HepG2 (cell line): ENCODE data around the gene ZC3H8. TPM values are rescaled to one million over a fixed set of nuclear protein-coding genes. Genes with fewer than 3 reads are reported as not detected.
A peak's percentile ranks its signal among the peaks of the same experiment; 100 is the strongest.

Experiments used
- AKAP8 ChIP-seq: sonication (generic); formaldehyde crosslinking; IDR thresholded peaks from 2 replicates; pipeline ENCODE4 v1.5.1; 2020; ENCODE audit warnings: mild to moderate bottlenecking, missing genetic modification reagents
- CCDC6 ChIP-seq: sonication (generic); formaldehyde crosslinking; IDR thresholded peaks from 2 replicates; pipeline ENCODE4 v1.8.1; 2022; ENCODE audit warnings: mild to moderate bottlenecking, missing genetic modification reagents, moderate library complexity
- KDM4B ChIP-seq: sonication (generic); formaldehyde crosslinking; IDR thresholded peaks from 2 replicates; pipeline ENCODE4 v1.4.0; 2020; ENCODE audit warnings: missing genetic modification reagents
- NFRKB ChIP-seq: fragments of 450-650 bp; IDR thresholded peaks from 2 replicates; pipeline ENCODE4 v1.6.1; 2017
- PHF20 ChIP-seq: sonication (generic); formaldehyde crosslinking; IDR thresholded peaks from 2 replicates; pipeline ENCODE4 v1.5.0; 2020; ENCODE audit warnings: mild to moderate bottlenecking, missing genetic modification reagents
- SIX1 ChIP-seq: sonication (generic); formaldehyde crosslinking; IDR thresholded peaks from 2 replicates; pipeline ENCODE4 v1.4.0; 2020; ENCODE audit warnings: missing genetic modification reagents, borderline replicate concordance
- SMAD1 ChIP-seq: sonication (generic); formaldehyde crosslinking; IDR thresholded peaks from 2 replicates; pipeline ENCODE4 v1.4.0; 2020; ENCODE audit warnings: missing genetic modification reagents, low read depth, mild to moderate bottlenecking, borderline replicate concordance
- ZNF235 ChIP-seq: sonication (generic); formaldehyde crosslinking; IDR thresholded peaks from 2 replicates; pipeline ENCODE4 v1.8.1; 2023; ENCODE audit warnings: mild to moderate bottlenecking, missing genetic modification reagents, borderline replicate concordance
- ZNF703 ChIP-seq: sonication (generic); formaldehyde crosslinking; IDR thresholded peaks from 2 replicates; pipeline ENCODE4 v1.5.1; 2020; ENCODE audit warnings: missing genetic modification reagents, mild to moderate bottlenecking, moderate library complexity, borderline replicate concordance
- ZNF772 ChIP-seq: sonication (generic); formaldehyde crosslinking; IDR thresholded peaks from 2 replicates; pipeline ENCODE4 v1.5.0; 2020; ENCODE audit warnings: mild to moderate bottlenecking, missing genetic modification reagents
- polyA plus RNA-seq, 8 experiments: library from polyadenylated mRNA; depleted of rRNA in 3 of 8; stranded (reverse) in 7 of 8; unstranded in 1 of 8; fragments of >200 nt; fragmentation: Illumina TruSeq in 4 of 8; extraction: Trizol in 4 of 8; gene quantifications; 2 replicates each; pipeline versions ENCODE4 v1.2.1 to v1.2.3, GENCODE V29; 2011 to 2016; ENCODE audit warnings: low read depth in 4 of 8, missing spikeins in 1 of 8, mixed read lengths in 1 of 8; ENCODE audit not compliant: insufficient read depth in 1 of 8
- total RNA-seq, 5 experiments: library from RNA; depleted of rRNA; stranded (reverse); fragments of >200 nt; fragmentation: Illumina TruSeq; extraction: Trizol; gene quantifications; 2 replicates each; pipeline ENCODE4 v1.2.3, GENCODE V29; 2016; ENCODE audit warnings: low read depth in 1 of 5
- TF ChIP-seq, protein P1 (sequence below): sonication (generic); formaldehyde crosslinking; IDR thresholded peaks from 2 replicates; pipeline ENCODE4 v1.5.1; 2020; ENCODE audit warnings: mild to moderate bottlenecking, missing genetic modification reagents, borderline replicate concordance
- TF ChIP-seq, protein P2 (sequence below): sonication (generic); formaldehyde crosslinking; IDR thresholded peaks from one replicate; pipeline ENCODE4 v1.5.1; 2020; ENCODE audit warnings: mild to moderate bottlenecking, missing genetic modification reagents; ENCODE audit errors: not compliant biosample characterization
- TF ChIP-seq, protein P3 (sequence below): IDR thresholded peaks from 2 replicates; pipeline ENCODE4 v1.4.0; 2020; ENCODE audit warnings: mild to moderate bottlenecking, missing genetic modification reagents

The ZC3H8 gene
- total and polyA plus RNA-seq, 2 of the 13 experiments (the other 11 are each of a cell fraction or from before 2014, with no cell fraction given): 4.5 to 17.0 TPM

DNA sequence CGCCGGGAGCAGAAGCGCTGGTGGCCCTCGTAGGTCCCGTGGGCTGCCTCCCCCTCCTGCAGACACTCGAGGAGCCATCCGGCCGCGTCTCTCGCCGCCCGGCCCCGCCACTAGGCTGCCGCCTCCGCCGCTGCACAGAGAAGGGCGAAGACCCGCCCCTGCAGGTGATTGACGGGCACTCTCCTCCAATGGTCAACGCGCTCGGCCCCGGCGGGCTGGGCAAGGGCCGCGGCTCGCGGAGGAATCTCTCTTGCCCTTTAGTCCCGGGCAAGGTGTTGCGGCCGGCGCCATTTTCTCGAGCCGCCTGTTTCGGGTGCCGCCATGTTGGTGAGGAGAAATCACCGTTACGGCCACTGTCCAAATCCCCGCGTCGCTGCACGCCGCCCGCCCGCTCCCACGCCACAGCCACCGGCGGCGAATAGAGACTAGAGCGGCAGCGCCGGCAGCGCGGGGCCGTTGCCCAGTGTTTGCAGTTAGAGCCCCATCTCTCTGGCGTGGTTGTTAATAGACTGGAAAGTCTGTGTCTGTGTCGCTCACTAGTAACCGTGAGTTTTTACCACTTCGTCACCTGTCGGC lies 20.6 kb upstream of the ZC3H8 start, which contains the start of gene ZC3H6 (continued):
- peak; percentile 97; the same call in 1 of the 2 replicates for TF ChIP-seq ZNF703
- peak; percentile 100 for TF ChIP-seq NFRKB
- TF ChIP-seq PHF20: peak; percentile 77
- TF ChIP-seq, protein P1, sequence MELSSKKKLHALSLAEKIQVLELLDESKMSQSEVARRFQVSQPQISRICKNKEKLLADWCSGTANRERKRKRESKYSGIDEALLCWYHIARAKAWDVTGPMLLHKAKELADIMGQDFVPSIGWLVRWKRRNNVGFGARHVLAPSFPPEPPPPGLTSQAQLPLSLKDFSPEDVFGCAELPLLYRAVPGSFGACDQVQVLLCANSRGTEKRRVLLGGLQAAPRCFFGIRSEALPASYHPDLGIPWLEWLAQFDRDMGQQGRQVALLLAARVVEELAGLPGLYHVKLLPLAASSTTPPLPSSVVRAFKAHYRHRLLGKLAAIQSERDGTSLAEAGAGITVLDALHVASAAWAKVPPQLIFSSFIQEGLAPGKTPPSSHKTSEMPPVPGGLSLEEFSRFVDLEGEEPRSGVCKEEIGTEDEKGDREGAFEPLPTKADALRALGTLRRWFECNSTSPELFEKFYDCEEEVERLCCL: no peak
- TF ChIP-seq, protein P2, sequence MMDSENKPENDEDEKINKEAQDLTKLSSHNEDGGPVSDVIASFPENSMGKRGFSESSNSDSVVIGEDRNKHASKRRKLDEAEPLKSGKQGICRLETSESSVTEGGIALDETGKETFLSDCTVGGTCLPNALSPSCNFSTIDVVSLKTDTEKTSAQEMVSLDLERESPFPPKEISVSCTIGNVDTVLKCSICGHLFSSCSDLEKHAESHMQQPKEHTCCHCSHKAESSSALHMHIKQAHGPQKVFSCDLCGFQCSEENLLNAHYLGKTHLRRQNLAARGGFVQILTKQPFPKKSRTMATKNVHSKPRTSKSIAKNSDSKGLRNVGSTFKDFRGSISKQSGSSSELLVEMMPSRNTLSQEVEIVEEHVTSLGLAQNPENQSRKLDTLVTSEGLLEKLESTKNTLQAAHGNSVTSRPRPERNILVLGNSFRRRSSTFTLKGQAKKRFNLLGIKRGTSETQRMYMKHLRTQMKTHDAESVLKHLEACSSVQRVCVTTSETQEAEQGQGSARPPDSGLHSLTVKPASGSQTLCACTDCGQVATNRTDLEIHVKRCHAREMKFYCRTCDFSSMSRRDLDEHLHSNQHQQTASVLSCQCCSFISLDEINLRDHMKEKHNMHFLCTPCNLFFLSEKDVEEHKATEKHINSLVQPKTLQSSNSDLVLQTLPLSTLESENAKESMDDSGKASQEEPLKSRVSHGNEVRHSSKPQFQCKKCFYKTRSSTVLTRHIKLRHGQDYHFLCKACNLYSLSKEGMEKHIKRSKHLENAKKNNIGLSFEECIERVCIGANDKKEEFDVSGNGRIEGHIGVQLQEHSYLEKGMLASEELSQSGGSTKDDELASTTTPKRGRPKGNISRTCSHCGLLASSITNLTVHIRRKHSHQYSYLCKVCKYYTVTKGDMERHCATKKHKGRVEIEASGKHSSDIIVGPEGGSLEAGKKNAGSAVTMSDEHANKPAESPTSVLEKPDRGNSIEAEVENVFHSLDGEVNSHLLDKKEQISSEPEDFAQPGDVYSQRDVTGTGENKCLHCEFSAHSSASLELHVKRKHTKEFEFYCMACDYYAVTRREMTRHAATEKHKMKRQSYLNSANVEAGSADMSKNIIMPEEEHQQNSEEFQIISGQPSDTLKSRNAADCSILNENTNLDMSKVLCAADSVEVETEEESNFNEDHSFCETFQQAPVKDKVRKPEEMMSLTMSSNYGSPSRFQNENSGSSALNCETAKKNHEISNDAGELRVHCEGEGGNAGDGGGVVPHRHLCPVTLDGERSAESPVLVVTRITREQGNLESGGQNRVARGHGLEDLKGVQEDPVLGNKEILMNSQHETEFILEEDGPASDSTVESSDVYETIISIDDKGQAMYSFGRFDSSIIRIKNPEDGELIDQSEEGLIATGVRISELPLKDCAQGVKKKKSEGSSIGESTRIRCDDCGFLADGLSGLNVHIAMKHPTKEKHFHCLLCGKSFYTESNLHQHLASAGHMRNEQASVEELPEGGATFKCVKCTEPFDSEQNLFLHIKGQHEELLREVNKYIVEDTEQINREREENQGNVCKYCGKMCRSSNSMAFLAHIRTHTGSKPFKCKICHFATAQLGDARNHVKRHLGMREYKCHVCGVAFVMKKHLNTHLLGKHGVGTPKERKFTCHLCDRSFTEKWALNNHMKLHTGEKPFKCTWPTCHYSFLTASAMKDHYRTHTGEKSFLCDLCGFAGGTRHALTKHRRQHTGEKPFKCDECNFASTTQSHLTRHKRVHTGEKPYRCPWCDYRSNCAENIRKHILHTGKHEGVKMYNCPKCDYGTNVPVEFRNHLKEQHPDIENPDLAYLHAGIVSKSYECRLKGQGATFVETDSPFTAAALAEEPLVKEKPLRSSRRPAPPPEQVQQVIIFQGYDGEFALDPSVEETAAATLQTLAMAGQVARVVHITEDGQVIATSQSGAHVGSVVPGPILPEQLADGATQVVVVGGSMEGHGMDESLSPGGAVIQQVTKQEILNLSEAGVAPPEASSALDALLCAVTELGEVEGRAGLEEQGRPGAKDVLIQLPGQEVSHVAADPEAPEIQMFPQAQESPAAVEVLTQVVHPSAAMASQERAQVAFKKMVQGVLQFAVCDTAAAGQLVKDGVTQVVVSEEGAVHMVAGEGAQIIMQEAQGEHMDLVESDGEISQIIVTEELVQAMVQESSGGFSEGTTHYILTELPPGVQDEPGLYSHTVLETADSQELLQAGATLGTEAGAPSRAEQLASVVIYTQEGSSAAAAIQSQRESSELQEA (CRISPR knock-in tag): peak; percentile 94
- peak; percentile 70; the same call in 1 of the 2 replicates for TF ChIP-seq SIX1 (CRISPR knock-in tag)
- TF ChIP-seq KDM4B (CRISPR knock-in tag): peak; percentile 96; the same call in 1 of the 2 replicates
- no peak; the same call in 1 of the 2 replicates for TF ChIP-seq CCDC6 (CRISPR knock-in tag)
- TF ChIP-seq ZNF235 (CRISPR knock-in tag): peak; percentile 72; the same call in 1 of the 2 replicates
- TF ChIP-seq ZNF772: peak; percentile 90
- TF ChIP-seq AKAP8: peak; percentile 50
- TF ChIP-seq, protein P3, sequence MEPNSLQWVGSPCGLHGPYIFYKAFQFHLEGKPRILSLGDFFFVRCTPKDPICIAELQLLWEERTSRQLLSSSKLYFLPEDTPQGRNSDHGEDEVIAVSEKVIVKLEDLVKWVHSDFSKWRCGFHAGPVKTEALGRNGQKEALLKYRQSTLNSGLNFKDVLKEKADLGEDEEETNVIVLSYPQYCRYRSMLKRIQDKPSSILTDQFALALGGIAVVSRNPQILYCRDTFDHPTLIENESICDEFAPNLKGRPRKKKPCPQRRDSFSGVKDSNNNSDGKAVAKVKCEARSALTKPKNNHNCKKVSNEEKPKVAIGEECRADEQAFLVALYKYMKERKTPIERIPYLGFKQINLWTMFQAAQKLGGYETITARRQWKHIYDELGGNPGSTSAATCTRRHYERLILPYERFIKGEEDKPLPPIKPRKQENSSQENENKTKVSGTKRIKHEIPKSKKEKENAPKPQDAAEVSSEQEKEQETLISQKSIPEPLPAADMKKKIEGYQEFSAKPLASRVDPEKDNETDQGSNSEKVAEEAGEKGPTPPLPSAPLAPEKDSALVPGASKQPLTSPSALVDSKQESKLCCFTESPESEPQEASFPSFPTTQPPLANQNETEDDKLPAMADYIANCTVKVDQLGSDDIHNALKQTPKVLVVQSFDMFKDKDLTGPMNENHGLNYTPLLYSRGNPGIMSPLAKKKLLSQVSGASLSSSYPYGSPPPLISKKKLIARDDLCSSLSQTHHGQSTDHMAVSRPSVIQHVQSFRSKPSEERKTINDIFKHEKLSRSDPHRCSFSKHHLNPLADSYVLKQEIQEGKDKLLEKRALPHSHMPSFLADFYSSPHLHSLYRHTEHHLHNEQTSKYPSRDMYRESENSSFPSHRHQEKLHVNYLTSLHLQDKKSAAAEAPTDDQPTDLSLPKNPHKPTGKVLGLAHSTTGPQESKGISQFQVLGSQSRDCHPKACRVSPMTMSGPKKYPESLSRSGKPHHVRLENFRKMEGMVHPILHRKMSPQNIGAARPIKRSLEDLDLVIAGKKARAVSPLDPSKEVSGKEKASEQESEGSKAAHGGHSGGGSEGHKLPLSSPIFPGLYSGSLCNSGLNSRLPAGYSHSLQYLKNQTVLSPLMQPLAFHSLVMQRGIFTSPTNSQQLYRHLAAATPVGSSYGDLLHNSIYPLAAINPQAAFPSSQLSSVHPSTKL: peak; percentile 91
- TF ChIP-seq SMAD1: peak; percentile 97
